UCSD-AML1 (cell line): ENCODE measurements around the gene RNU1-3.
"Not testable (repeated sequence)": the region's sequence is repeated elsewhere in the genome, so short reads cannot be mapped to it uniquely, and the experiment has no call there.

Source experiments
- DNase-seq: peaks from one replicate; lab custom pipeline; 2025; ENCODE audit not compliant: unreplicated experiment; lab: John Stamatoyannopoulos, UW

RNU1-3 gene

GRCh38 chr1:16694308-16694702, 27.6 kb upstream of the RNU1-3 start:
- not testable (repeated sequence) for DNase-seq

GRCh38 chr1:16693449-16694307, 26.9 kb upstream of the RNU1-3 start:
- DNase-seq = not testable (repeated sequence)

- DNase-seq = not testable (repeated sequence)
Observed at GRCh38 chr1:16692717-16693448, 26.1 kb upstream of the RNU1-3 start.

GRCh38 chr1:16692283-16692682, 25.5 kb upstream of the RNU1-3 start:
- DNase-seq = not testable (repeated sequence)

- DNase-seq = not testable (repeated sequence)
Observed at GRCh38 chr1:16690971-16691682, 24.4 kb upstream of the RNU1-3 start.

- not testable (repeated sequence) for DNase-seq
Observed at GRCh38 chr1:16687132-16687800, 20.5 kb upstream of the RNU1-3 start.

- not testable (repeated sequence) for DNase-seq
Observed at GRCh38 chr1:16685445-16686371, 19.0 kb upstream of the RNU1-3 start.

- DNase-seq = not testable (repeated sequence)
Observed at GRCh38 chr1:16684738-16685337, 18.1 kb upstream of the RNU1-3 start.

GRCh38 chr1:16684152-16684551, 17.4 kb upstream of the RNU1-3 start:
- DNase-seq = not testable (repeated sequence)

- DNase-seq = not testable (repeated sequence)
Observed at GRCh38 chr1:16682803-16683202, 16.1 kb upstream of the RNU1-3 start.

GRCh38 chr1:16680366-16680765, 13.6 kb upstream of the RNU1-3 start:
- not testable (repeated sequence) for DNase-seq

GRCh38 chr1:16677552-16678431, 11.0 kb upstream of the RNU1-3 start:
- DNase-seq = peak; percentile 79

GRCh38 chr1:16676661-16677523, 10.1 kb upstream of the RNU1-3 start:
- DNase-seq = not testable (repeated sequence)

GRCh38 chr1:16675118-16675510, 8.4 kb upstream of the RNU1-3 start:
- DNase-seq = not testable (repeated sequence)

- not testable (repeated sequence) for DNase-seq
Observed at GRCh38 chr1:16673976-16674375, 7.2 kb upstream of the RNU1-3 start.

- DNase-seq = not testable (repeated sequence)
Observed at GRCh38 chr1:16665836-16666235, 912 bp downstream of the RNU1-3 start.

GRCh38 chr1:16658234-16658633, 8.5 kb downstream of the RNU1-3 start:
- DNase-seq = not testable (repeated sequence)
